ENCODE results near the gene NAGK.

GRCh38 chr2:71117063-71117462 is 48.6 kb downstream of the NAGK start:
- TF ChIP-seq POLR2A (IDR thresholded peaks at IDR 0.05), result no peak
- TF ChIP-seq, protein P1, sequence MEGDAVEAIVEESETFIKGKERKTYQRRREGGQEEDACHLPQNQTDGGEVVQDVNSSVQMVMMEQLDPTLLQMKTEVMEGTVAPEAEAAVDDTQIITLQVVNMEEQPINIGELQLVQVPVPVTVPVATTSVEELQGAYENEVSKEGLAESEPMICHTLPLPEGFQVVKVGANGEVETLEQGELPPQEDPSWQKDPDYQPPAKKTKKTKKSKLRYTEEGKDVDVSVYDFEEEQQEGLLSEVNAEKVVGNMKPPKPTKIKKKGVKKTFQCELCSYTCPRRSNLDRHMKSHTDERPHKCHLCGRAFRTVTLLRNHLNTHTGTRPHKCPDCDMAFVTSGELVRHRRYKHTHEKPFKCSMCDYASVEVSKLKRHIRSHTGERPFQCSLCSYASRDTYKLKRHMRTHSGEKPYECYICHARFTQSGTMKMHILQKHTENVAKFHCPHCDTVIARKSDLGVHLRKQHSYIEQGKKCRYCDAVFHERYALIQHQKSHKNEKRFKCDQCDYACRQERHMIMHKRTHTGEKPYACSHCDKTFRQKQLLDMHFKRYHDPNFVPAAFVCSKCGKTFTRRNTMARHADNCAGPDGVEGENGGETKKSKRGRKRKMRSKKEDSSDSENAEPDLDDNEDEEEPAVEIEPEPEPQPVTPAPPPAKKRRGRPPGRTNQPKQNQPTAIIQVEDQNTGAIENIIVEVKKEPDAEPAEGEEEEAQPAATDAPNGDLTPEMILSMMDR (IDR thresholded peaks at IDR 0.05), result no peak

Measured in sigmoid colon (tissue), 3 donors.